Dendritic cell treated with granulocyte-macrophage colony-stimulating factor and Interleukin-4, amounts not matched to agents 40 ng/mL and 50 ng/mL, for 4 days (primary cell): Measurements from ENCODE around the gene DYNC1I1.

Source experiments
- H3K27ac Mint-ChIP-seq: one replicate; pipeline ENCODE4 v1.8.0; 2022; ENCODE audit warnings: mild to moderate bottlenecking, mixed read lengths
- H3K27me3 Mint-ChIP-seq: one replicate; pipeline ENCODE4 v1.8.0; 2022; ENCODE audit warnings: mild to moderate bottlenecking, mixed read lengths
- H3K36me3 Mint-ChIP-seq: one replicate; pipeline ENCODE4 v1.8.0; 2022; ENCODE audit warnings: low read depth, mixed read lengths
- H3K4me1 Mint-ChIP-seq: one replicate; pipeline ENCODE4 v1.8.0; 2022; ENCODE audit warnings: low read depth, mixed read lengths
- H3K4me3 Mint-ChIP-seq: one replicate; pipeline ENCODE4 v1.8.0; 2022; ENCODE audit warnings: mild to moderate bottlenecking, moderate library complexity, mixed read lengths
- H3K9me3 Mint-ChIP-seq: one replicate; pipeline ENCODE4 v1.8.0; 2022; ENCODE audit warnings: mixed read lengths
- intact Hi-C: fragments of 100-400 bp; cut with micrococcal nuclease; formaldehyde crosslinking; loops from one replicate; pipeline ENCODE4 v1.15.0; 2022

The DYNC1I1 gene

DNA sequence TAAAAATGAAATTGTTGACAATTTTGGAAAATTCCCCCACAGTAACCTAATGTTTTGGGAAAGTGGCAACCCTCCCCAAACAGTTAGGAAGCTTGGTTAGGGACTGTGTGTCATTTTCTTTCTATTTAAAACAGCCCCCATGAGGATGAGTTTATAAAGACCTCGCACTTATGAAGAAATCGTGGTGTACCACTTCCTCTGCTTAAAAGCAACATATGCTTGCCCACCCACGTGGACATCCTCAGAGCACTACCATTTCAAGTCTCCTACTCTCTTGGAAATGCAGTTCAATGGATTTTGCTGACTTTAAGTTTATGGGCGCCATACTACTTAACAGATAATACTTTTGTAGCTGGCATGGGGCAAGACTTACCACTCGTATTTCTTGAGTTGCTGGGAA, 223.8 kb downstream of the DYNC1I1 start:
- no peaks in the 10 kb centered on the region for H3K27me3 Mint-ChIP-seq
- H3K36me3 Mint-ChIP-seq = no peaks in the 10 kb centered on the region
- H3K4me3 Mint-ChIP-seq = no peak overlapping the region
- no peaks in the 10 kb centered on the region for H3K4me1 Mint-ChIP-seq
- intact Hi-C loops = no loop called here
- H3K27ac Mint-ChIP-seq = no peak overlapping the region
- H3K9me3 Mint-ChIP-seq = no peaks in the 10 kb centered on the region

DNA sequence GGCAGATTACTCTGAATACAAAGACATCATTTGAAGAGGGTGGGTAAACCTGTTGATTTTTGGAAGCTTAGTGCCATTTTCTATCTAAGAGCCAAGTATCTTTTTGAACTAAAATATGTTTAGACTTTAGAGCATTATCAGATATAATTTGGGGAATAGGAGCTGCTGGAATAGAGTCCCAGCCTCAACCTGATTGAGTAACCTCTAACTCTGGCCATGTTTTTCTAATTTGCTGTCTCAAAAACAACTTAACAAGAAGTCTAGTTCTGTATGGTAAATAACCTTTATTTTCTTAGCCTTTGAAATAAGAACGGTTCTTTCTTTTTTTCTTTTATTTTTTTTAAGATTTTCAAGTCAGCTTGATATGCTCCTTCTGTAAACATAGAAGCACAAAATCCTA, 224.5 kb downstream of the DYNC1I1 start:
- no peaks in the 10 kb centered on the region for H3K4me1 Mint-ChIP-seq
- H3K36me3 Mint-ChIP-seq = no peaks in the 10 kb centered on the region
- H3K4me3 Mint-ChIP-seq = no peak overlapping the region
- H3K9me3 Mint-ChIP-seq = no peaks in the 10 kb centered on the region
- H3K27me3 Mint-ChIP-seq = no peaks in the 10 kb centered on the region
- intact Hi-C loops = no loop called here
- no peak overlapping the region for H3K27ac Mint-ChIP-seq

DNA sequence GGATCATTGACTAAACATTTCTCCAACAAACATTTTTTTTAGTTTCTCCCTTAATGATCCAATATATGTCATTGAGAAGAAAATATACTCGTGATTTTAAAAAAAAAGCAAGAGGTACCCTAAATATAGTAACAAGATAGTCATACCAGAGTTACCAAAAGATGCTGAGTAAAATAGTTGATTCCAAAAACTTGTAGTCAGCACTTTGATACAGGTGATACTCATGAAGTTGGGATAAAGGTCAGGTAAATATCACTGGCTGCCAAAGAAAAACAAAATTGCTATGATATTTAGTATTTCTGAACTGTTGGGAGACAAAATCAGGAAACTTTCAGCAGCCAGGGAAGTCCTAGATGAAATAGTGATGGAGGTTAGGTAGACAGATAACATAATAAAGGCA, 225.3 kb downstream of the DYNC1I1 start:
- intact Hi-C loops = no loop called here
- H3K4me3 Mint-ChIP-seq = no peak overlapping the region

DNA sequence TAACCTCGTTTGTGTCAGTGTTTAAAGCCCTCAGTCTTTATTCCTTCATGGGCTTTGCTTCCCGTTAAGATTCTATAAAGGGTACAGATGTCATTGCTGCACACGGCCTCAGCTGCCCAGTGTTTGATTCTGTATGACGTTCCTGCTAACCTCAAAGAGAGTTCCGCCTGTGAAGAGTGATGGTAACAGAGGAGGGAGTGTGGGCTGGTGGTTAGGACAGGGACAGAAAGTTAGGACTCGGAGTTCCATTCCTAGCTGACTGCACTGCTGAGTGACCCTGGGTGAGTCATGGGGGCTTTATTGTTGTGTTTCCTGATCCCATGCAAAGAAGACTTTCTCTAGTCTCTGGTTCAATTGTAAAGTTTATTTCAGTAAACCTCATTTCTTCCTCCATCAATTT, 227.1 kb downstream of the DYNC1I1 start:
- no peaks in the 10 kb centered on the region for H3K4me1 Mint-ChIP-seq
- no peaks in the 10 kb centered on the region for H3K36me3 Mint-ChIP-seq
- H3K27ac Mint-ChIP-seq = no peak overlapping the region
- H3K4me3 Mint-ChIP-seq = no peak overlapping the region
- no peaks in the 10 kb centered on the region for H3K27me3 Mint-ChIP-seq
- intact Hi-C loops = no loop called here
- no peaks in the 10 kb centered on the region for H3K9me3 Mint-ChIP-seq

More for the DNA sequence above, 225.3 kb downstream of the DYNC1I1 start:
- Mint-ChIP-seq H3K4me1 (no peaks in the 10 kb centered on the region), H3K27me3 (no peaks in the 10 kb centered on the region), H3K9me3 (no peaks in the 10 kb centered on the region), H3K27ac (no peak overlapping the region), H3K36me3 (no peaks in the 10 kb centered on the region)

DNA sequence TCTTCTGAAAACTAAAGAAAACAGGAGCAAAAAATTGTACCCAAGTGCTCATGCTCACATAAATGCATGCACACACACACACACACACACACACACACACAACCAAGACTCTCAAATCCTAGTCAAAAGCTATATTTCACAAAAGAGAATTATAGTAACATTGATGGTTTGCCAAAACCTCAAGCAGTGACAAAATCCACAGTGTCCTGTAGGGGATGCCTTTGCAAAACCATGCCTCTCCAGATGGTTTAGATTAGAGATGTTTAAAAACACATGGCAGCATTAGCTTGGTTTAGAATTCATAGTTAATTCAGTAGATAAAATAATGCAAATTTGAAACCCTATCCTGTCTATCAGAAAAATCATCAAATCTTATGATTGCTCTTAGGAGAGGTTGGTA, 232.2 kb downstream of the DYNC1I1 start:
- no peak overlapping the region for H3K27ac Mint-ChIP-seq
- no peaks in the 10 kb centered on the region for H3K27me3 Mint-ChIP-seq
- H3K4me1 Mint-ChIP-seq = no peaks in the 10 kb centered on the region
- intact Hi-C loops = no loop called here
- no peaks in the 10 kb centered on the region for H3K9me3 Mint-ChIP-seq
- H3K4me3 Mint-ChIP-seq = no peak overlapping the region
- no peaks in the 10 kb centered on the region for H3K36me3 Mint-ChIP-seq

DNA sequence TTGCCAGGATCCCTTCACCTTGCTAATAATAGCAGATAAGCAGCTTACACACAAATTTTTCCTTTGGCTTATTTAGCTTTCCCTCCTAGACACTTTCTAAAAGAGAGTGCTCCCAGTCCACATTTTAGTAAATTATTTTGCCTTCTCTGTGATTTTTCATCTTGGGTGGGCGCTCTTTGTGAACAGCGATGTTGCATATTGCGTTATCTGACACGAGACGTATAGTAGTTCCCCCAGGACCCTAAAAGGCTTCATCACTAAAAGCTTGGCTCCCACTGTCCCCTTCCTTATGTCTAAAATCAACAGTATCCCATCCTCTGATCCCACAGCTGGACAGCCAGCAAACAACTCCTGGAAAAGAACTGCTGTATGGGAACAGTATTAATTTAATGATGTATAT, 232.9 kb downstream of the DYNC1I1 start:
- H3K36me3 Mint-ChIP-seq = no peaks in the 10 kb centered on the region
- no peaks in the 10 kb centered on the region for H3K4me1 Mint-ChIP-seq
- H3K9me3 Mint-ChIP-seq = no peaks in the 10 kb centered on the region
- H3K27ac Mint-ChIP-seq = no peak overlapping the region
- H3K4me3 Mint-ChIP-seq = no peak overlapping the region
- intact Hi-C loops = no loop called here
- no peaks in the 10 kb centered on the region for H3K27me3 Mint-ChIP-seq

DNA sequence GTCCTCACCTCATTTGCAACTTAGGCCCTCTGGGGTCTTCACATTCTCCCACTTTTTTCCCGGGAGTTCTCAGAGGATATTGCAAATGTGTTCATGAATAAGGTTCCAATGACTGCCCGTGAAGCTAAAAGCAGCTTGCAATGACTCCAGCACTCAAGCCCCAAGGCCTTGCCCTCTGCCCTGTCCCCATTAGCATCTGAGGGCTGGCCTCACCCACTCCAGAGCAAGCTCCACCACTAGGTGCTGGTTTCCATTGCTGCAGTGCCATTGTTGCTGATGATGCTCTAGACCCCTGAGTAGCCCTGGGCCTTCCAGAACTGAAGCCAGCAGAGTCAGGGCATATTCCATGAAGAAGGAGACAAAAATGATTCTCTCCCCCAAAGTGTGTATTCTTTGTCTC, 236.8 kb downstream of the DYNC1I1 start:
- intact Hi-C loops = no loop called here
- Mint-ChIP-seq H3K9me3 (no peaks in the 10 kb centered on the region), H3K27ac (no peak overlapping the region), H3K4me3 (no peak overlapping the region), H3K36me3 (no peaks in the 10 kb centered on the region), H3K4me1 (no peaks in the 10 kb centered on the region), H3K27me3 (no peaks in the 10 kb centered on the region)

DNA sequence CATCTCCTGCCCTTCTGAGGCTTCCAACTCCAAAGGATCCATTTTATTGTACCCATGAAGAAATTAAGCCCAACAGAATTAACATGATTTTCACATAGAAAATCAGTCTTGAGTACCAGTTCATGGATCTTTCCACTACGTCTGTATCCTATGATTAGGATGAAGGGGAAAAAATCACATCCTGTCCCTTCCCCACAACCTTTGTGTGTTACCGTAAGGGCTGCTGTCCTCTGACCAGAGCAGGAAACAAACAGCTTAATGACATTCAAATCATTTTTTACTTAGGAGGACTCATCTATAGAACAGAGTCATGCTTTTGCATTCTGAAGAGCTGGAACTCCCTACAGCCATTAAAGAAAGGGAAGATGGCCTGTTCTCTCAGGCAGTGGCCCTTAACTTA, 241.5 kb downstream of the DYNC1I1 start:
- intact Hi-C loops = no loop called here

DNA sequence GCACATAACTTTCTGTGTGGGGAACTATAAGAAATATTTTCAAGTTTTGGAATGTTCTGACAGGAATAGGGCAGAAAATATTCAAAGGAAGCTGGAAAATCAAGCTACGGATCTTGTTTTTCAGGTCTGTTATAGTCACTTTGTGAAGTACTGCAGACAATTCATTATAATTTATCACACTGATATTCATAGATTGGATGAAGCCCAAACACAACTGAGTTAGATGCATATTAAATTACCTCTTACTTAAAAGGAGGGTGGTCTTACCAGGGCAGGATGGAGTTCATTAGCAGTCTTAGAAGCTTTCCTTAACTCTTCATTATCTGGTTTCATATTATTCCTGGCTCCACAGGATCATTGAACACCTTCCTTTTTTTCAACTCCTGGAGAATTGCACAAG, 242.3 kb downstream of the DYNC1I1 start:
- intact Hi-C loops = no loop called here
- H3K4me3 Mint-ChIP-seq = no peak overlapping the region
- H3K27ac Mint-ChIP-seq = no peak overlapping the region
- H3K4me1 Mint-ChIP-seq = no peaks in the 10 kb centered on the region
- no peaks in the 10 kb centered on the region for H3K36me3 Mint-ChIP-seq
- no peaks in the 10 kb centered on the region for H3K9me3 Mint-ChIP-seq
- H3K27me3 Mint-ChIP-seq = no peaks in the 10 kb centered on the region

More for the DNA sequence above, 241.5 kb downstream of the DYNC1I1 start:
- Mint-ChIP-seq H3K4me1 (no peaks in the 10 kb centered on the region), H3K36me3 (no peaks in the 10 kb centered on the region), H3K27ac (no peak overlapping the region), H3K4me3 (no peak overlapping the region), H3K9me3 (no peaks in the 10 kb centered on the region), H3K27me3 (no peaks in the 10 kb centered on the region)

DNA sequence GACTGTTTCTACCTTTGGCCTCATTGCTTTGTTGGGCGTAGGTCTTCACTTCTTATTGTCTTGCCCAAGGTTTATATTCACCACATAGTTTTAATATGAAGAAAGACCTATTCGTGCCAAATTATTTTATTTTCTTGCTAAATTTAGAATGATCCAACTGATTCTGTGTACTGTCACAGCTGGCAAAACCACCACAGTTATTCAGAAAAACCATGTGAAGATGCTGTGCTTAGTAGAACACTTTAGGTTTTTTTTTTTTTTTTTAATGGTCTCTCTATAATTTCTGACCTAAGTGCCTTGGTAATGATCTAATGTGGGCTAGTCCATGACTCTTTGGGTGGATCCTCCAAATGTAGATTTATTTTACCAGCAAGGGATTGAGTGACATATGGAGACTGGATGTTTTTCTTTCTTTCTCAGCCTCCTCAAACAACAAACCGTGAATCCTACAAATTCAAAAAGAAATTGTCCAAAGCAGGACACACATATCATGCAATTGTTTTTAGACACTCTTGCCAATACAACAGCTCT, 243.8 kb downstream of the DYNC1I1 start:
- Mint-ChIP-seq H3K4me1 (no peaks in the 10 kb centered on the region), H3K27ac (no peak overlapping the region), H3K36me3 (no peaks in the 10 kb centered on the region), H3K4me3 (no peak overlapping the region), H3K9me3 (no peaks in the 10 kb centered on the region), H3K27me3 (no peaks in the 10 kb centered on the region)
- intact Hi-C loops = no loop called here

DNA sequence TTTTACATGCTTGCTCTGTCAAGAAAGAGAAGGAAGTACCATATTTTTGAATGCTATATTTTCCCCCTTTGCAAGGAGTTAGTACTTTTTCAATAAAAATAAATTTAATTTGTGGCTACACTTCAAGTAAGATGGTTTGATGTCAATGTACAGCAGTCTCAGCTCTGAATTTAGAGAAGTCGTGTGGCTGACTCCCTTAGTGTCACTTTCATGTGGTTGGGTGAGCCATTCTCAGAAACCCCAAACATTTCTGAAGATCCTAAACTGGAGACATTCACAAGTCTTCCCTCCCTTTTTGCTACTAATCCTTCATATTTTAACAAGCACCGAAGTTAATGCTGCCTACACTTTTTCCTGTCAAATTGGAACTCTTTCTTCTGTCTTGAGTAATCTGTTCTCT, 244.4 kb downstream of the DYNC1I1 start:
- H3K27me3 Mint-ChIP-seq = no peaks in the 10 kb centered on the region
- H3K9me3 Mint-ChIP-seq = no peaks in the 10 kb centered on the region
- H3K36me3 Mint-ChIP-seq = no peaks in the 10 kb centered on the region
- H3K4me3 Mint-ChIP-seq = no peak overlapping the region
- intact Hi-C loops = no loop called here
- no peaks in the 10 kb centered on the region for H3K4me1 Mint-ChIP-seq
- no peak overlapping the region for H3K27ac Mint-ChIP-seq

DNA sequence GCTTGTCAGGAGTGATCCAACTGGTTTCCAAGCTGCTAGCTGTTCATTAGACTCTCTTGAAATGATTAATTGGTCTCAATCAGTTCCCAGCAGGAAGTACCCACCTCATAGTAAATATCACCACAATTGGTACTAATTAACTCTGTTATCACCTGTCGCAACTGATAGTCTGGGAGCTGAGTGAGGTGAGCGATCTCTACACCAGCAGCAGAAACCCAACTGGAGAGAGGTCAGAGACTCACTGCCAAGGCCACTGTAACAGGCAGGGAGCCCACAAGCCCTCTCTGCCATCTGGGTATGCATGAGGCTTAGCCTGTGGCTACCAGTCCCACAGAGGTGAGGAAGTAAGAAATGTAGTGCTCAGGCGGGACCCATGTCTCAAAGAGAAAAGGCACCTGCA, 245.5 kb downstream of the DYNC1I1 start:
- no peaks in the 10 kb centered on the region for H3K4me1 Mint-ChIP-seq
- intact Hi-C loops = no loop called here
- H3K27me3 Mint-ChIP-seq = no peaks in the 10 kb centered on the region
- no peak overlapping the region for H3K4me3 Mint-ChIP-seq
- H3K27ac Mint-ChIP-seq = no peak overlapping the region
- no peaks in the 10 kb centered on the region for H3K9me3 Mint-ChIP-seq
- no peaks in the 10 kb centered on the region for H3K36me3 Mint-ChIP-seq

DNA sequence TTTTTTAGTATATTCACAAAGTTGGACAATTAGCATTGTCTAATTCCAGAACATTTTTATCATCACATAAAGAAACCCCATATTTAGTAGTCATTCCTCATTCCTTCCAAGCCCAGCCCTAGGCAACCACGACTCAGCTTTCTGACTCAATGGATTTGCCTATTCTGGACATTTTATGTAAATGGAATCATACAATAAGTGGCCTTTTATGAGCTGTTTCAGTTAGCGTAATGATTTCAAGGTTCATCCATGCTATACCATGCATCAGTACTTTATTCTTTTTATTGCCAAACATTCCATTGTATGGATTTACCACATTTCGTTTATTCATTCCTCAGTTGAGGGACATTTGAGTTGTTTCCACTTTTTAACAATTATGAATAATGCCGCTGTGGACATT, 249.2 kb downstream of the DYNC1I1 start:
- Mint-ChIP-seq H3K36me3 (no peaks in the 10 kb centered on the region), H3K9me3 (no peaks in the 10 kb centered on the region), H3K27ac (no peak overlapping the region), H3K27me3 (no peaks in the 10 kb centered on the region), H3K4me3 (no peak overlapping the region), H3K4me1 (no peaks in the 10 kb centered on the region)
- intact Hi-C loops = no loop called here

DNA sequence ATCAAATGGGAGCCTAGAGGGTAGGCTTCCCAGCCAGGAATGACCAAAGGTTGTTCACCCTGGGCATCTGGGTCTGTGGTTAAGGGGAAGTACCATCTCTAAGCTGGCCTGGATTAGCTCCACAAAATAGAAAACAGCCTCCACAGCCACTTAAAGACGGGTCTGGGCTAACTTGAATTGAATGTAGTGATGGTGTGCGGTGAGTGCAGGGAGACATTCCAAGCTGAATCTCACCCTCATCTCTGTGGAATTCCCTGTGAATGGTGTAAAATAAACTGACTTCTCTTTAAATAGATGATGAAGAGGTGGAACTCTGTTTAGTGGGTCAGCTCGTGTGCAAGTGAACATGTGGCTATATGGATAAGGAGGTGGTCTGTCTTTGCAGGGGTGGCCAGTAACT, 251.0 kb downstream of the DYNC1I1 start:
- Mint-ChIP-seq H3K4me3 (no peak overlapping the region), H3K4me1 (no peaks in the 10 kb centered on the region), H3K36me3 (no peaks in the 10 kb centered on the region), H3K27me3 (no peaks in the 10 kb centered on the region), H3K27ac (no peak overlapping the region), H3K9me3 (no peaks in the 10 kb centered on the region)
- intact Hi-C loops = no loop called here

DNA sequence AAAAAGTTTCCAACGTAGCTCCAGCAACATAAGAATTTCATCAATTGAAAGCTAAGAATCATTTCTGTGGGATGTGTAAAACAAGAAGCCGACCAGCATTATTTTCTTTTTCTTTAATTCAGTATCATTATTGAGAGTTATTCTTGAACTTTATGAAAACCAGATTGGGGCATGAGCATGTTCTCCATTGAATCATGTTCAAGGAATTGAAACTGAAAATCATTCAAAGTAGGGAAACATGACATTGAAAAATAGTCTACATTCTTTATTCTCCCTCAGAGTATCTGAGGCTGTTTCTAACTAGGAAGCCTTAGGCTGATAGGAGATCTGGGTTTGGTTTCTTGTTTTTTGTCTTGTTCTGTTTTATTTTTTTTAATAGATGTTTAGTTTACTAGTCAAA, 253.7 kb downstream of the DYNC1I1 start:
- no peak overlapping the region for H3K27ac Mint-ChIP-seq
- H3K9me3 Mint-ChIP-seq = no peaks in the 10 kb centered on the region
- no peaks in the 10 kb centered on the region for H3K36me3 Mint-ChIP-seq
- no peaks in the 10 kb centered on the region for H3K4me1 Mint-ChIP-seq
- H3K4me3 Mint-ChIP-seq = no peak overlapping the region
- no peaks in the 10 kb centered on the region for H3K27me3 Mint-ChIP-seq
- intact Hi-C loops = no loop called here
